Progenitor cell of endocrine pancreas (in vitro differentiated cells): ENCODE results near the gene TIAM2. TPM values are rescaled to one million over a fixed set of nuclear protein-coding genes. Genes with fewer than 3 reads are reported as not detected.
"Not testable (repeated sequence)": the region's sequence is repeated elsewhere in the genome, so short reads cannot be mapped to it uniquely, and the experiment has no call there.

Experiments
- DNase-seq: peaks from one replicate; pipeline ENCODE4 v3.0.0; 2021; ENCODE audit warnings: low spot score; ENCODE audit not compliant: unreplicated experiment
- H3K27ac Mint-ChIP-seq: 2 replicates; pipeline ENCODE4 v1.8.0; 2021; ENCODE audit warnings: mild to moderate bottlenecking, moderate library complexity, mixed read lengths
- H3K27me3 Mint-ChIP-seq: 2 replicates; pipeline ENCODE4 v1.8.0; 2021; ENCODE audit warnings: mixed read lengths
- H3K36me3 Mint-ChIP-seq: 2 replicates; pipeline ENCODE4 v1.8.0; 2022; ENCODE audit warnings: mixed read lengths; ENCODE audit not compliant: insufficient read depth
- H3K4me1 Mint-ChIP-seq: 2 replicates; pipeline ENCODE4 v1.8.0; 2021; ENCODE audit warnings: low read depth, mixed read lengths
- H3K4me3 Mint-ChIP-seq: 2 replicates; pipeline ENCODE4 v1.8.0; 2021; ENCODE audit warnings: low read depth, mild to moderate bottlenecking, moderate library complexity, mixed read lengths
- H3K9me3 Mint-ChIP-seq: 2 replicates; pipeline ENCODE4 v1.8.0; 2021; ENCODE audit warnings: low read depth, mixed read lengths
- CTCF ChIP-seq: fragments of 200-600 bp; sonication (generic); IDR thresholded peaks from one replicate; pipeline ENCODE4 v1.5.0; 2021; ENCODE audit warnings: antibody characterized with exemption, mild to moderate bottlenecking; ENCODE audit not compliant: unreplicated experiment
- total RNA-seq: library from RNA; stranded (reverse); gene quantifications from 2 replicates; pipeline ENCODE4 v1.2.1, GENCODE V29; 2021

The TIAM2 gene
- total RNA-seq, 1 donor from 2014 or later = 14.3 TPM

- no peak overlapping the region for H3K4me3 Mint-ChIP-seq
- DNase-seq = no peak
- TF ChIP-seq CTCF = no peak
- no peak overlapping the region for H3K27ac Mint-ChIP-seq
- H3K9me3 Mint-ChIP-seq = peaks cover 3% of the 10 kb centered on the region
- peaks cover 5% of the 10 kb centered on the region for H3K4me1 Mint-ChIP-seq
- H3K27me3 Mint-ChIP-seq = peaks cover 6% of the 10 kb centered on the region
- peaks cover 1% of the 10 kb centered on the region for H3K36me3 Mint-ChIP-seq
These were observed 217.7 kb downstream of the TIAM2 start for GRCh38 chr6:155212616-155213380.

GRCh38 chr6:155213611-155214372 is 218.7 kb downstream of the TIAM2 start:
- H3K27ac Mint-ChIP-seq = no peak overlapping the region
- no peak overlapping the region for H3K4me3 Mint-ChIP-seq
- H3K4me1 Mint-ChIP-seq = peaks cover 5% of the 10 kb centered on the region
- H3K9me3 Mint-ChIP-seq = peaks cover 3% of the 10 kb centered on the region
- H3K27me3 Mint-ChIP-seq = peaks cover 6% of the 10 kb centered on the region
- no peak for DNase-seq
- peaks cover 1% of the 10 kb centered on the region for H3K36me3 Mint-ChIP-seq
- no peak for TF ChIP-seq CTCF

- H3K9me3 Mint-ChIP-seq = peaks cover 6% of the 10 kb centered on the region
- no peak for TF ChIP-seq CTCF
- H3K4me3 Mint-ChIP-seq = no peak overlapping the region
- DNase-seq = no peak
- H3K36me3 Mint-ChIP-seq = peaks cover 4% of the 10 kb centered on the region
- no peak overlapping the region for H3K27ac Mint-ChIP-seq
- H3K27me3 Mint-ChIP-seq = peaks cover 6% of the 10 kb centered on the region
- H3K4me1 Mint-ChIP-seq = peaks cover 5% of the 10 kb centered on the region
These were observed 220.8 kb downstream of the TIAM2 start for GRCh38 chr6:155215906-155216305.

GRCh38 chr6:155216312-155217046 is 221.4 kb downstream of the TIAM2 start:
- peaks cover 5% of the 10 kb centered on the region for H3K4me1 Mint-ChIP-seq
- no peak for DNase-seq
- peaks cover 4% of the 10 kb centered on the region for H3K36me3 Mint-ChIP-seq
- no peak for TF ChIP-seq CTCF
- H3K27ac Mint-ChIP-seq = peak overlapping the region; percentile 5
- peaks cover 6% of the 10 kb centered on the region for H3K27me3 Mint-ChIP-seq
- H3K9me3 Mint-ChIP-seq = peaks cover 6% of the 10 kb centered on the region
- H3K4me3 Mint-ChIP-seq = no peak overlapping the region

GRCh38 chr6:155218711-155219110 is 223.6 kb downstream of the TIAM2 start:
- H3K36me3 Mint-ChIP-seq, H3K9me3 Mint-ChIP-seq, H3K27me3 Mint-ChIP-seq, H3K4me1 Mint-ChIP-seq, H3K4me3 Mint-ChIP-seq, H3K27ac Mint-ChIP-seq, DNase-seq: not testable (repeated sequence)
